HG03139 (cell line): ENCODE results near the gene FUZ.

Experiments
- ATAC-seq: cut with Tn5 transposase; IDR thresholded peaks from one replicate; pipeline ENCODE4 v1.9.1; 2021; ENCODE audit not compliant: unreplicated experiment

FUZ gene

DNA sequence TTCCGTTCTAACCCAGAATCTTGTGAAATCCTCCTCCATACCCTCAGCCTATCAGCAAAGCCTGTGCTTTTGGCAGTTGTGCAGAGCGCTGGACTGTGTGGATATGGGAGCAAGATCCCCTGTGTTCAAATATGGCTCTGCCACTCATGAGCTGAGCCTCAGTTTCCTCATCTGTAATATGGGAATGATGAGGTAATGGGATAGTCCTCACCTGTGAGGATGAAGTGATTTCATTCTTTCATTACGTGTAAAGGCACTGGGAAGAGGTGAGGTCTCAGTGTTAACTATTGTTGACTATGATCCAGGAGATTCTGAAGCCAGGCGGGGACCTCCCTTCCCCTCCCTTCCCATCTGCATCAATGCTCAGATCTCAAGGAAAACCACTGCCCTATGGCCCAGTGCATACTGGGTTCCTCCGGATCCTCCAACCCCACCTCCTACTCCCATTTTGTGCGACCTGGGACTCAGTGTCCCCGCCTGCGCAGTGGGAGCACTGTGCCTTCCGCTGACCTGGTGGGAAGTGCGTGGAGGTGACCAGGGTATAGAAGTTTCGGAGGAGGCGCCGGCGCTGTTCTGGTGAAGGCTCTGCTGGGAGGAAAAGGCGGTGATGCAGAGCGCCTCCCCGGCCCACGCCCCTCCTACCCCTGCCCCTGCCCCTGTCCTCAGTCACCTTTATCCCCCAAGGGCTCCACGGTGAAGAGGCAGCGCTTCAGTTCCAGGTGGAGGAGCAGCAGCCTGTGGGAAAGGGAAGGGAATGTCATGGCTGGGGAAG lies 5.0 kb downstream of the FUZ start:
- no peak for ATAC-seq

DNA sequence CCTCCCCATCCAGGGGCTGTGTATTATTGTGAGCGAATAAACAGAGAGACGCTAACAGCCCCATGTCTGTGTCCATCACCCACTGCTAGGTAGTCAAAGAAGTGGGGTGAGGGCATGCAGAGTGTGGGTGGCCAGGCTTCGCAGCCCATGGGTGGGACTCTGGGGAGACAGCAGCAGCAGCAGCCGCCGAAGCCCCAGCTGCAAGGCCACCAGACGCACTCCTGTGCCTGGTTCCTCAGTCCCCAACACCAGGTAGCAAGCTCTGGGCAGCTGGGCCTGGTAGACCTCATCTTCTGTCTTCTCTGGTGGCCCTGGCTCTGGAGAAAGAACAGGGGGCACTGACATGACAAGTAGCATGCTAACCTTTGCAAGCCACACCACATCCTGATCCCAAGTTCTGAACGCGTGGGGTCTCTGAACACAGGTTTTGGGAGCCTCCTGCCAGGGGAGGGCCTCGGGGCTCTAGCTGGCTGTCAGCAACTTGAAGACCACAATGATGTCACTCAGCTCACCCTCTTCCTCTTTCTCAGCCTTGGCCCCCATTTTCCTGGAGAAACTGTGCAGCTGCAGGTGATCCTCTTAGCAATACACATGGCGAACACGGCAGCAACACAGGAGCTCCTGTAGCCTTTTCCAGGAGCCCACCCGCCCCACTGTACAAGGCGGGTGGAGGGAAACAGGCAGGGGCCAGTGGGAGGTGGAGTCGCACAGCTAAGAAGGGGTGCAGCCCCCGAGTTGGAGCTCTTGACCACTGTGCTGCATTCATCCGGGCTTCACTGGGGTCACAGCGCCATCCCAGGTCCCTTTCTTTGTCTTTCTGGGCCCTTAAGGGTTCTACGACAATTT lies 5.8 kb downstream of the FUZ start:
- ATAC-seq, result no peak

DNA sequence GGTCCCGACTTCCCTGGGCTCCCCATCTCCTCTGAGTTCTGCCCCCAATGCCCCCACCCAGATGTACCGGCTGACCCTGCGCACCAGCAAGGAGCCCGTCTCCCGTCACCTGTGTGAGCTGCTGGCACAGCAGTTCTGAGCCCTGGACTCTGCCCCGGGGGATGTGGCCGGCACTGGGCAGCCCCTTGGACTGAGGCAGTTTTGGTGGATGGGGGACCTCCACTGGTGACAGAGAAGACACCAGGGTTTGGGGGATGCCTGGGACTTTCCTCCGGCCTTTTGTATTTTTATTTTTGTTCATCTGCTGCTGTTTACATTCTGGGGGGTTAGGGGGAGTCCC lies 6.5 kb downstream of the FUZ start:
- no peak for ATAC-seq

DNA sequence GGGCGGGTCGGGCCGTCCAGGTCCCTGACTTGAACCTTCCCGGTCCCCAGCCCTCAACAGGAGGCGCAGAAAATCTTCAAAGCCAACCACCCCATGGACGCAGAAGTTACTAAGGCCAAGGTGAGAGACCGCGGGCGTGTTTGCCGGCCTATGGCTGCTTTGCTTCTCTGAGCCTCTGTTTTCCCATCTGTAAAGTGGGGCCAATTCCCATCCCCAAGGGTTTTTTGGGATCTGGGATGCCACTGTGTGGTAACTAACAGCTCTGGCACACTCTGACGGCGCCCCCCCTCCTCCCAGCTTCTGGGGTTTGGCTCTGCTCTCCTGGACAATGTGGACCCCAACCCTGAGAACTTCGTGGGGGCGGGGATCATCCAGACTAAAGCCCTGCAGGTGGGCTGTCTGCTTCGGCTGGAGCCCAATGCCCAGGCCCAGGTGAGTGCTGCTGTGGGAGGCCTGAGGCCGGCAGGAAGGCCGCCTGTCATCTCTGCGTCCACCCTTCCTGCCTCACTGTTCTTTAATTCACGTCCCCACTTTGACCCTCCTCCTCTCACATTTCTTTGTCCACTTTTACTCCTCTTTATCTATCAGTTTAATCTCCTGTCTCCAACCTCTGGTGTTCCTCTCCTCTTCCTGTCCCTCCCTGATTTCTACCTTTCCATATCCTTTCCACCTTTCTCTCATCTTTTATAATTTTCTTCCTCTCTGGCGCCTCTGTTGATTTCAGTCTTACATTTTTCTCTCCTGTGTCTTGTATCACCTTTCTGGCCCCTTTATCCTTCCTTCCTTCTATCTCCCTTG lies 7.1 kb downstream of the FUZ start:
- ATAC-seq, result no peak

DNA sequence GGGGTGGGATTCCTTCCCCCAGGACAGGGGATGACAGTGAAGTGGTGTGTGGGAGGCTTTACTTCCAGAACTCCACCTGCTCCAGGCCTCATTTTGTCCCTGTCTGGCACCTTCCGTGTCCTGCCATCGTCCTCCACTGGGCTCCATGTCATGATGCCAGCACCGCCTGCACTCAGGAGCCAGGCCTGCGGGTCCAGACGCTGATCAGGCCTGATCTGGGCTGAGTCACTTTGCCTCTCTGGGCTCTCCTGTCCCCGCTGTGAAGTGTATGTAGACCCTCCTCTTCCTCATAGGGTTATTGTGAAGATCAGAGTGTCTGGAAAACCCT lies 9.6 kb downstream of the FUZ start:
- ATAC-seq, result no peak

DNA sequence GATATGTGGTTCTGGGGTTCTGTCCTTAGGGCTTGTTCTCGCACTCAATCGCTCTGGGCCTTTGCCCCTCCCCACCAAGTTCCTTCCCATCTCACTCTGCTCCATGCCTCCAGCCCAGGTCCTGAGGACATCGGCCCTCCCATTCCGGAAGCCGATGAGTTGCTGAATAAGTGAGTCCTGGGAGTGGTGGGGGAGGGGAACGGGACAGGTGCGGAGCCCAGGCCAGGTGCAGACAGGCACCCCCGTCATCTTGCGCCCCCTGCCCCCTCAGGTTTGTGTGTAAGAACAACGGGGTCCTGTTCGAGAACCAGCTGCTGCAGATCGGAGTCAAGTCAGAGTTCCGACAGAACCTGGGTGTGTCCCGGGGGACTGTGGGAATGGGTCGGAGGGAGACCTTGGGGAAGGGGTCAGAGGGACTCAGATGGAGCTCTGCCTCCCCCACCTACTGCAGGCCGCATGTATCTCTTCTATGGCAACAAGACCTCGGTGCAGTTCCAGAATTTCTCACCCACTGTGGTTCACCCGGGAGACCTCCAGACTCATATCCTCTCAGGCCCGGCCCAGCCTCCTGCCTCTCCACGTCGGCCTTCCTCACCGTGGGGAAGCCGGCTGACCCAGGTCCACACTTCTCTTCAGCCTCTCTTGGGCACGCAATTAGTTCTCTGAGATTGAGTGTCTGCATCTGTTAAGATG lies 10.1 kb downstream of the FUZ start:
- no peak for ATAC-seq

DNA sequence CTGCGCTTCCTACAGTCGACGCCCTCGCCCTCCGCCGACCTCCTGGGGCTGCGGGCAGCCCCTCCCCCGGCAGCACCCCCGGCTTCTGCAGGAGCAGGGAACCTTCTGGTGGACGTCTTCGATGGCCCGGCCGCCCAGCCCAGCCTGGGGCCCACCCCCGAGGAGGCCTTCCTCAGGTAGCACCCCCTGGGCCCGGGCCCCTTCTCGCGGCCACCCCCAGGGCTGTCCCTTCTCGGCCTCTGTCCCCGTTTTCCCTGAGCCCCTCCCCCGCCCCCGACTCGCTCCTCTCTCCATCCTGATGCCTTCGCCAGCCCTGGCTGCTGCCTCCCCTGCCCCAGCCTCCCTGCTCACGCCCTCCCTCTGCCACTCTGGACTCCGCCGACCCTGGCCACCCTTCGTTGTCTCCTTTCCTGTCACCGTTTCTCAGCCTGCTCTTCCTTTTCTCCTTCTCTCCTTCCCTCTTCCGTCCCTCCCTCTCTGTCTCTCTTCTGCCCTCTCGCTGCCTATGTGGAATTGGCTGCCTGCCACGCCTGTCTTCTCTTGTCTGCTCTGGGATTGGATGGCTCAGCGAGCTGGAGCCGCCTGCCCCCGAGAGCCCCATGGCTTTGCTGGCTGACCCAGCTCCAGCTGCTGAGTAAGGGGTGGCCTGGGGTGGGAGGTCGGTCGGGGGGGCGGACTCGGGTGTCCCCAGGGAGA lies 11.0 kb downstream of the FUZ start:
- no peak for ATAC-seq

DNA sequence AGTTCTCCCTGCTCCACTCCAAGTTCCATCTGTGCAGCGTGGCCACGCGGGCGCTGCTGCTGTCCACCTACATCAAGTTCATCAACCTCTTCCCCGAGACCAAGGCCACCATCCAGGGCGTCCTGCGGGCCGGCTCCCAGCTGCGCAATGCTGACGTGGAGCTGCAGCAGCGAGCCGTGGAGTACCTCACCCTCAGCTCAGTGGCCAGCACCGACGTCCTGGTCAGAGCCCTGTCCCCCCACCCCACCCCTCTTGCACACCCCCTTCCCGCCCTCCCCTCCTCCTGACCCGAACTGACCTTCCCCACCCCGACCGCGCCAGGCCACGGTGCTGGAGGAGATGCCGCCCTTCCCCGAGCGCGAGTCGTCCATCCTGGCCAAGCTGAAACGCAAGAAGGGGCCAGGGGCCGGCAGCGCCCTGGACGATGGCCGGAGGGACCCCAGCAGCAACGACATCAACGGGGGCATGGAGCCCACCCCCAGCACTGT lies 11.6 kb downstream of the FUZ start:
- no peak for ATAC-seq

DNA sequence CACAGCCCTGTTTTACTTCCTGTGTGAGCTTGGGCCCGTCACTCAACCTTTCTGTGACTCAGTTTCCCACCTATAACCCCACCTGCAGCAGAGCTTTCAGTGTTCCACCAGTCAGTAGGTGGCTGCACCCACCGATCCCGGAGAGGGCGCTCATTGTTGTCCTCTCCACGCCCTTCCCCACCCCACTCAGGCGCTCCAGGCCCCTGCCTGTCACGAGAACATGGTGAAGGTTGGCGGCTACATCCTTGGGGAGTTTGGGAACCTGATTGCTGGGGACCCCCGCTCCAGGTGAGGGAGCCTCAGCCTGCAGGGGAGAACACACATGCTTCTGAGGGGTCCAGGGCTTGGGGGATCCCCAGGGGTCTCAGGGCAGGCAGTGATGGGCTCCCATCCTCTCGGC lies 12.3 kb downstream of the FUZ start:
- no peak for ATAC-seq

DNA sequence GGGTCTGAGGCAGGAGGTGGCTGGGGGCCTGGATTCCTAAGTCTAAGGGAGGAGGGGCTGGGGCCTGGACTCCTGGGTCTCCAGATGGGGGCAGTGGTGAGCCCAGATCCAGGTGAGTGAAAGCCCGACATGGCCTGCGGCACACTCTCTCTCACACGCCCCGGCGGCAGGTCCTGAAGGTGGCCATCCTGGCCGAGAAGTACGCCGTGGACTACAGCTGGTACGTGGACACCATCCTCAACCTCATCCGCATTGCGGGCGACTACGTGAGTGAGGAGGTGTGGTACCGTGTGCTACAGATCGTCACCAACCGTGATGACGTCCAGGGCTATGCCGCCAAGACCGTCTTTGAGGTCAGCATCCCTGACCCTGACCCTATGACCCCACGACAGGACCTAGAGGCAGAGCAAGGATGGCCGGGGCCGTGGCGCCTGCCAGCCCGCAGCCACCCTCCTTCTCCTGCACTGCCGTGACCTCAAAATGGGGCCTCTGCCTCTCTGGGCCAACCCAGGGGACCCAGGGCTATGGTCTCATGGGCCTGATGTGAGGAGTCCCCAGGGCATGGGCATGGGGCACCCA lies 13.2 kb downstream of the FUZ start:
- ATAC-seq, result no peak

DNA sequence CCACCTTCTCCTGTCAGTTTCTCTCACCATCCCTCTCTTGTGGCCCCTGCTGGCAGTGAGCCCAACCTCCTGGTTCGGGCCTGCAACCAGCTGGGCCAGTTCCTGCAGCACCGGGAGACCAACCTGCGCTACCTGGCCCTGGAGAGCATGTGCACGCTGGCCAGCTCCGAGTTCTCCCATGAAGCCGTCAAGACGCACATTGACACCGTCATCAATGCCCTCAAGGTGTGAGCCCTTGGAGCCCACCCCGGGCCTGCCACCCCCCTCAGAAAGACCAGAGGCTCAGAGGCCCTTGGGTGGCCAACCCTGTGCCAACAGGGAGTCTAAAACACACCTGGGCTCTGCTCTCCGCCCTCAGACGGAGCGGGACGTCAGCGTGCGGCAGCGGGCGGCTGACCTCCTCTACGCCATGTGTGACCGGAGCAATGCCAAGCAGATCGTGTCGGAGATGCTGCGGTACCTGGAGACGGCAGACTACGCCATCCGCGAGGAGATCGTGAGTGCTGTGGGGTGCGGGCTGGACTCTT lies 13.8 kb downstream of the FUZ start:
- no peak for ATAC-seq

DNA sequence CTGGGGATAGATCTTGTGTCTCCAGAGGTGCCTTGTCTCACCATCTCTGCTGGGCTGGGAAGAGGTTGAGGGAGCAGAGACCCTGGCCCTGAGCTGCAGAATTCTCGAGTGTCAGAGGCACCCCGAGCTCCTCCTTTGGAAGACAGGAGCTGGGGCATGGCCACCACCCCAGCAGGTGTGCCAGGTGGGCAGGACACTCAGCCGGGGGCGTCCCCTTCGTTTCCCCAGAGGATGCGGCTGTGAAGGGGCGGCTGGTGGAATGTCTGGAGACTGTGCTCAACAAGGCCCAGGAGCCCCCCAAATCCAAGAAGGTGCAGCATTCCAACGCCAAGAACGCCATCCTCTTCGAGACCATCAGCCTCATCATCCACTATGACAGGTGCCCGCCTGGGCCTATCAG lies 14.5 kb downstream of the FUZ start:
- no peak for ATAC-seq

DNA sequence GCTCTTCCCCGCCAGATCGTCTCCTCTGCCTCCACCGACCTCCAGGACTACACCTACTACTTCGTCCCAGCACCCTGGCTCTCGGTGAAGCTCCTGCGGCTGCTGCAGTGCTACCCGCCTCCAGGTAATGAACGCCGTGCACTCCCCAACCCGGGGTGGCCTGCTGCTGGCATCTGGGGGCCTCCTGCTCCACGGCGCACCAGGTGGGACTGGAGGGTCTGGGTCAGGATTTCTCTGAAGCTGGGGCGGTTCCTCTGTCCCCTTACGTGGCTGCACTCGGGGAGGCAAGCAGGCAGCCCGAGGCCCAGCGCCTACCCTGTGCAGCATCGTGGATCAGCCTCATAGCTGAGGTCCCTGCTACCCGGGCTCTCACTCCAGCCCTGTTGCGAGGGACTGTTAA lies 17.5 kb downstream of the FUZ start:
- no peak for ATAC-seq

DNA sequence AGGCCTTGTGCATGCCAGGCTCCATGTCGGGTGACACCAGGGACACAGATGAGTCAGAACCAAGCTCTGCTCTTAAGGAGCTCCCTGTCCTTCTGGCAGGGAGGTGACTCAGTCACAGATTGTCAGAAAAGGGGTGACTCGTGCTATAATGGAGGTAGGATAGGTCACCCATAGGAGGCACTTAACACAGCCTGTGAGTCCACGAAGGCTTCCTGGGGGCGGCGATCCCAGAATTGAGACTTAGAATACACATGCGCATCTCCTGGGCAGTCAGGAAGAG lies 19.6 kb downstream of the FUZ start:
- no peak for ATAC-seq

DNA sequence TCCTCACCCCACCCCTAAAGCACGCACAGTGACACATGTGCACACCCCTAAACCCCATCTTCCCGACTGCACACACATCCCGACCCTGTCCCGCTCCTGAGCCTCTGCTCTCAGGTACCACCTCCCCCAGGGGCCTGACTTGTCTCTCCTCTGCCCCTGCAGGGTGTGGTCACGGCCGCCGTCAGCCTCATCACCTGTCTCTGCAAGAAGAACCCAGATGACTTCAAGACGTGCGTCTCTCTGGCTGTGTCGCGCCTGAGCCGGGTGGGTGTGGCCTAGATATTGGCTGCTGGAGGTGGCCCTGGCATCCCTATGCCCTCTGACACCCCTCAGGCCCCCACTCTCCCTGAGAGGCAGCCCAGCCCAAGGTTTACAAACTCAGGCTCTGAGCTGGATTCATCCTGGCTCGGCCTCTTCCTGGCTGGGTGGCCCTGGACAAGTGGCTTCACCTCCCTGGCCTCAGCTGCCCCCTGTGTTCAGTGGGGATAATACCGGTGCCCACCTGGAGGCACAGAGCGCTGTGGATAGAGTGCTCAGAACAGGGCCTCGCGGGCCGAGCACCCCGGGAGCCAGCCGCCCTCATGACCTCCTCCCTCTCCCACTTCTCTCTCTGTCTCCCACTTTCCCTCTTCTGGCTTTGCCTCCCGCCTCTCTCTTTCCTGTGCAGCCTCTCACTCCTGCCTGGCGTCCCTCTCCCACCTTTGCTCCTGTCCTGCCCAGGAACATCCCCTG lies 20.1 kb downstream of the FUZ start:
- no peak for ATAC-seq

DNA sequence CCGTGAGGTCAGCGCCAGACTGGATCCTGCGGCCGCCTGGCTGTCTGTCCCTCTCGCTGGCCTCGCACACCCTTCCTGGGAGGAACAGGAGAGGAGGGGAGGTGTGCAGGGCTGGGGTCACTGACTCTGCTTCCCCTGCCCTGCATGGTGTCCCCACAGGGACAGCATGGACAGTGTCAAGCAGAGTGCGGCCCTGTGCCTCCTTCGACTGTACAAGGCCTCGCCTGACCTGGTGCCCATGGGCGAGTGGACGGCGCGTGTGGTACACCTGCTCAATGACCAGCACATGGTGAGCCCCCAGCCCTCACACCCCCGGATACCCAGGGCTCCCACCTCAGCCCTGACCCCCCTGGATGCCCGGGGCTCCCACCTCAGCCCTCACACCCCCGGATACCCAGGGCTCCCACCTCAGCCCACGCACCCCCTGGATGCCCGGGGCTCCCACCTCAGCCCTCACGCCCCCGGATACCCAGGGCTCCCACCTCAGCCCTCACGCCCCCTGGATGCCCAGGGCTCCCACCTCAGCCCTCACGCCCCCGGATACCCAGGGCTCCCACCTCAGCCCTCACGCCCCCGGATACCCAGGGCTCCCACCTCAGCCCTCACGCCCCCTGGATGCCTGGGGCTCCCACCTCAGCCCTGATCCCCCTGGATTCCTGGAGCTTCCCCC lies 21.2 kb downstream of the FUZ start:
- no peak for ATAC-seq

DNA sequence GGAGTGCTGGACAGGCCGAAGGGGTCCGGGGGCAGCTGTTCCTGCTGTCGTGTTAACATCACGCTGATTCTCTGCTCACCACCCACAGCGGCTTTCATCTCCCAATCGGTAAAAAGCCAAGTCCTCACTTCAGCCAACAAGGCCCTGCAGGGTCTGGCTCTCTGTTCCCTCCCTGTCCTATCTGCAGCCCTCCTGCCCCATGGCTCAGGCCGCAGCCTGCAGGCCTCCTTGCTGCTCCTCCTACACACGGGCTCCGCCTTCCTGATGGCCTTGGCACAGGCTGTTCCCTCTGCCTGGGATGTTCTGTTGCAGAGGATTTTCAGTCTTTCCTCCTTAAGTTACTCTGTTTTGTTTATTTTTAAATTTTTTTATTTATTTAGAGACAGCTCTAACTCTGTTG lies 22.2 kb downstream of the FUZ start:
- ATAC-seq, result no peak

DNA sequence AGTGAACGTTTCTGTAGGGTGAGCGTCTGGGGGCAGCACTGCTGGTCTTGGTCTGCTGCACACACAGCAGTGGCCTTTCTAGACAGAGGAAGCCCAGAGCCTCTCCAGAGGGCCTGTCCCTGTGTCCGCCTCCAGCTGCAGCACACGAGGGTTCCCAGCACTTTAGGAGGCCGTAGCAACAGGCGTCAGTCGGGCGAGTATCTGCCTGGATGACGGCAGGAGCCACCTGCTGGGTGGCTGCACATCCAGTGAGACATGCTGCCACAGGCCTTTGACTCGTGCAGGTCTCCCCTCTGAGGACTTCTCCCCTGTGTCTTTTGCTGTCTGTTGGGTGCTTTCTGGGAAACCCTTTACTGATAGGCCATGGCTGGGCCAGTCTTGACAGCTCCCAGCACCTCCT lies 24.2 kb downstream of the FUZ start:
- ATAC-seq, result no peak

DNA sequence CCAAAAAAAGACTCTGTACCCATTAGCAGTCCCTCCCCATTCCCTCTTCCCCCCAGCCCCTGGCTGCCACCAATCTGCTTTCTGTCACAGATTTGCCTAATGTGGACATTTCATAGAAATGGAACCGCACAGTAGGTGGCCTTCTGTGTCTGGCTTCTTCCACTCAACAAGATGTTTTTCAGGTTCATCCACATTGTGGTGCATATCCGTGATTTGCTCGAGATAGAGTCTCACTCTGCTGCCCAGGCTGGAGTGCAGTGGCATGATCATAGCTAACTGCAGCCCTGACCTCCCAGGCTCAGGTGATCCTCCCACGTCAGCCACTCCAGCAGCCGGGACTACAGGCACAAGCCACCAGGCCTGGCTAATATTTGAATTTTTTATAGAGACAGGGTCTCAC lies 25.3 kb downstream of the FUZ start:
- no peak for ATAC-seq
